CD4-positive, alpha-beta T cell treated with Interleukin-15 for 1 hour (primary cell): Measurements from ENCODE around the gene SLC35A4.

ENCODE experiments used
- DNase-seq: peaks from one replicate; pipeline ENCODE4 v3.0.0-alpha.2; 2020

Gene SLC35A4

GRCh38 chr5:140564196-140565023 is at the start of gene SLC35A4, which contains the start of gene APBB3:
SLC35A4 (plus strand) TSS chr5:140564828; CDS start chr5:140567170, 2,342 bp downstream.
APBB3 (minus strand) TSS chr5:140564598; CDS start chr5:140564245, 353 bp downstream.
- peak; percentile 99 for DNase-seq

- DNase-seq = no peak
Measured at GRCh38 chr5:140524003-140524402, 40.6 kb upstream of the SLC35A4 start.

- DNase-seq = no peak
Measured at GRCh38 chr5:140540227-140540626, 24.4 kb upstream of the SLC35A4 start.

GRCh38 chr5:140542972-140543371 is 21.7 kb upstream of the SLC35A4 start:
- no peak for DNase-seq

- no peak for DNase-seq
Measured at GRCh38 chr5:140544986-140545385, 19.6 kb upstream of the SLC35A4 start.

GRCh38 chr5:140545606-140546005 is 19.0 kb upstream of the SLC35A4 start:
- DNase-seq = no peak

- DNase-seq = no peak
Measured at GRCh38 chr5:140546851-140547507, 17.6 kb upstream of the SLC35A4 start.

GRCh38 chr5:140547508-140548299 is 16.9 kb upstream of the SLC35A4 start, which contains the start of gene EIF4EBP3:
EIF4EBP3 (plus strand) TSS chr5:140547662; CDS start chr5:140547738, 76 bp downstream.
- peak; percentile 90 for DNase-seq

GRCh38 chr5:140548300-140548688 is 16.3 kb upstream of the SLC35A4 start:
- DNase-seq = no peak

GRCh38 chr5:140548791-140549190 is 15.8 kb upstream of the SLC35A4 start:
- DNase-seq = no peak

GRCh38 chr5:140549237-140550144 is 15.1 kb upstream of the SLC35A4 start:
- peak; percentile 59 for DNase-seq

- no peak for DNase-seq
Measured at GRCh38 chr5:140550147-140551079, 14.2 kb upstream of the SLC35A4 start.

- DNase-seq = no peak
Measured at GRCh38 chr5:140551872-140552271, 12.8 kb upstream of the SLC35A4 start.

- no peak for DNase-seq
Measured at GRCh38 chr5:140553657-140554056, 11.0 kb upstream of the SLC35A4 start.

- no peak for DNase-seq
Measured at GRCh38 chr5:140554454-140554853, 10.2 kb upstream of the SLC35A4 start.

- no peak for DNase-seq
Measured at GRCh38 chr5:140555747-140556312, 8.8 kb upstream of the SLC35A4 start.

GRCh38 chr5:140556438-140556837 is 8.2 kb upstream of the SLC35A4 start:
- peak; percentile 33 for DNase-seq

GRCh38 chr5:140557136-140557805 is 7.4 kb upstream of the SLC35A4 start, which contains the start of gene SRA1:
SRA1 (minus strand) TSS chr5:140557473; CDS start chr5:140557452, 21 bp downstream.
- peak; percentile 89 for DNase-seq

- no peak for DNase-seq
Measured at GRCh38 chr5:140557965-140558364, 6.7 kb upstream of the SLC35A4 start.

- no peak for DNase-seq
Measured at GRCh38 chr5:140558542-140558941, 6.1 kb upstream of the SLC35A4 start.
